IPS-18a (cell line): Measurements from ENCODE around the gene MAP3K21.

ENCODE experiments used
- H3K27ac ChIP-seq: one replicate; pipeline ENCODE4 v1.5.1; 2013; ENCODE audit warnings: low read length
- H3K27me3 ChIP-seq: one replicate; pipeline ENCODE4 v1.6.1; 2013; ENCODE audit warnings: mild to moderate bottlenecking, low read length; ENCODE audit not compliant: control insufficient read depth, insufficient read depth
- H3K36me3 ChIP-seq: one replicate; pipeline ENCODE4 v1.6.1; 2013; ENCODE audit warnings: low read depth, low read length; ENCODE audit not compliant: control insufficient read depth
- H3K4me1 ChIP-seq: one replicate; pipeline ENCODE4 v1.6.1; 2013; ENCODE audit warnings: low read depth, low read length; ENCODE audit not compliant: control insufficient read depth
- H3K4me3 ChIP-seq: one replicate; pipeline ENCODE4 v1.5.1; 2013; ENCODE audit warnings: low read length
- H3K9ac ChIP-seq: one replicate; pipeline ENCODE4 v1.6.1; 2013; ENCODE audit warnings: mild to moderate bottlenecking, low read length, moderate library complexity
- H3K9me3 ChIP-seq: one replicate; pipeline ENCODE4 v1.6.1; 2013; ENCODE audit warnings: low read depth, low read length; ENCODE audit not compliant: control insufficient read depth

The MAP3K21 gene

GRCh38 chr1:233343262-233343661, 15.7 kb downstream of the MAP3K21 start:
- no peaks in the 10 kb centered on the region for H3K36me3 ChIP-seq
- no peaks in the 10 kb centered on the region for H3K9me3 ChIP-seq
- H3K27ac ChIP-seq = no peak overlapping the region
- peaks cover 12% of the 10 kb centered on the region for H3K4me1 ChIP-seq
- H3K4me3 ChIP-seq = no peak overlapping the region
- no peak overlapping the region for H3K9ac ChIP-seq
- H3K27me3 ChIP-seq = no peaks in the 10 kb centered on the region

- Histone ChIP-seq H3K36me3 (no peaks in the 10 kb centered on the region), H3K27me3 (no peaks in the 10 kb centered on the region), H3K9ac (no peak overlapping the region), H3K9me3 (no peaks in the 10 kb centered on the region), H3K4me3 (no peak overlapping the region), H3K4me1 (no peaks in the 10 kb centered on the region), H3K27ac (no peak overlapping the region)
Measured at GRCh38 chr1:233347338-233347737, 19.8 kb downstream of the MAP3K21 start.

- H3K27ac ChIP-seq = no peak overlapping the region
- no peaks in the 10 kb centered on the region for H3K4me1 ChIP-seq
- H3K9me3 ChIP-seq = no peaks in the 10 kb centered on the region
- H3K27me3 ChIP-seq = no peaks in the 10 kb centered on the region
- H3K36me3 ChIP-seq = no peaks in the 10 kb centered on the region
- no peak overlapping the region for H3K4me3 ChIP-seq
- H3K9ac ChIP-seq = no peak overlapping the region
Measured at GRCh38 chr1:233349137-233349536, 21.6 kb downstream of the MAP3K21 start.

GRCh38 chr1:233354983-233355382, 27.5 kb downstream of the MAP3K21 start:
- no peaks in the 10 kb centered on the region for H3K36me3 ChIP-seq
- H3K27ac ChIP-seq = no peak overlapping the region
- no peaks in the 10 kb centered on the region for H3K27me3 ChIP-seq
- no peaks in the 10 kb centered on the region for H3K4me1 ChIP-seq
- no peak overlapping the region for H3K4me3 ChIP-seq
- no peaks in the 10 kb centered on the region for H3K9me3 ChIP-seq
- no peak overlapping the region for H3K9ac ChIP-seq

- Histone ChIP-seq H3K4me3 (no peak overlapping the region), H3K36me3 (no peaks in the 10 kb centered on the region), H3K9me3 (no peaks in the 10 kb centered on the region), H3K4me1 (no peaks in the 10 kb centered on the region), H3K27me3 (no peaks in the 10 kb centered on the region), H3K27ac (no peak overlapping the region), H3K9ac (no peak overlapping the region)
Measured at GRCh38 chr1:233355841-233356704, 28.5 kb downstream of the MAP3K21 start.

DNA sequence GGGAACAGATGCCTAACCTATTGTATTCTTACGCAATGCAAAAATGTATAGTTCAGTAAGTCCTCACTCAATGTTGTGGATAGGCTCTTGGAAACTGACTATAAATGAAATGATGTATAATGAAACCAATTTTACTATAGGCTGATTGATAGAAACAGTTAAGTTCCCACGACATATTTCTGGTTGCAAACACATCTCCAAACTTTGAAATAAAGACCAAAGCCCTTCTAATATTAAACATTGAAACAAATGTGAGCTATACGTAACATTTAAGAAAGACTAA, 29.1 kb downstream of the MAP3K21 start:
- no peaks in the 10 kb centered on the region for H3K9me3 ChIP-seq
- H3K4me3 ChIP-seq = no peak overlapping the region
- no peak overlapping the region for H3K27ac ChIP-seq
- H3K27me3 ChIP-seq = no peaks in the 10 kb centered on the region
- no peaks in the 10 kb centered on the region for H3K4me1 ChIP-seq
- H3K36me3 ChIP-seq = no peaks in the 10 kb centered on the region
- no peak overlapping the region for H3K9ac ChIP-seq

- H3K27ac ChIP-seq = no peak overlapping the region
- no peak overlapping the region for H3K9ac ChIP-seq
- no peaks in the 10 kb centered on the region for H3K27me3 ChIP-seq
- no peak overlapping the region for H3K4me3 ChIP-seq
- H3K4me1 ChIP-seq = no peaks in the 10 kb centered on the region
- H3K36me3 ChIP-seq = peaks cover 4% of the 10 kb centered on the region
- no peaks in the 10 kb centered on the region for H3K9me3 ChIP-seq
Measured at GRCh38 chr1:233357595-233358397, 30.3 kb downstream of the MAP3K21 start.

- Histone ChIP-seq H3K27me3 (no peaks in the 10 kb centered on the region), H3K4me1 (no peaks in the 10 kb centered on the region), H3K9me3 (no peaks in the 10 kb centered on the region), H3K9ac (no peak overlapping the region), H3K36me3 (peaks cover 4% of the 10 kb centered on the region), H3K27ac (no peak overlapping the region), H3K4me3 (no peak overlapping the region)
Measured at GRCh38 chr1:233359431-233359830, 31.9 kb downstream of the MAP3K21 start.

- H3K27ac ChIP-seq = no peak overlapping the region
- peaks cover under 1% of the 10 kb centered on the region for H3K4me1 ChIP-seq
- peaks cover 4% of the 10 kb centered on the region for H3K36me3 ChIP-seq
- H3K4me3 ChIP-seq = no peak overlapping the region
- H3K27me3 ChIP-seq = no peaks in the 10 kb centered on the region
- no peak overlapping the region for H3K9ac ChIP-seq
- no peaks in the 10 kb centered on the region for H3K9me3 ChIP-seq
Measured at GRCh38 chr1:233359905-233360304, 32.4 kb downstream of the MAP3K21 start.

DNA sequence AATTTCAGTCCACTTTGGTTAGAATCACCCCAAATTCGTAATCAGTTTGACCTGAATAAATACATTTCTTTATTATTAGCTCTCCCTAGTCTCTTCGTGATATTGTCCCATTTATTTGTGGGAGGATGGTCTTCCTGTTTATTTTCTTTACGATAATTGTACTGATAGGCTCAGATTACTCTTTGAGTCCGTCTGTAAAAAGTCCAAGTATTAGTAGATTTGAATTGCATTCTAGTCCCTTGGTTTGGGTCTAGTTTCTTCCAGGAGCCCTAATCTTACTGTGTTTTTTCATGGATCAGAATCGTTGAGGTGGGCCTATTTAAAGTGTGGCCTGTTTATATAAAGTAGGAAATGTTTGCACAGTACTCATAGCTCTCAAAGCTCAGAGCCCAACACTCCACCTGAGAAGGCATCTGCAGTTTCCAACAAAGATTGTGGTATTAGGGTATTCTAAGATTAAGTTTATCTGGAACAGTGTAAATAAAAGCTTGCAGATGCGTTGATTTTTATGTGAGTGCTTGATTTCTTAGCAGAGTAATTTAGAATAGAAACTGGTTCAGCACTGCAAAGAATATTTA, 33.1 kb downstream of the MAP3K21 start:
- H3K4me1 ChIP-seq = peaks cover 8% of the 10 kb centered on the region
- no peak overlapping the region for H3K27ac ChIP-seq
- no peaks in the 10 kb centered on the region for H3K9me3 ChIP-seq
- peaks cover 4% of the 10 kb centered on the region for H3K36me3 ChIP-seq
- H3K4me3 ChIP-seq = no peak overlapping the region
- no peaks in the 10 kb centered on the region for H3K27me3 ChIP-seq
- no peak overlapping the region for H3K9ac ChIP-seq

- H3K27ac ChIP-seq = no peak overlapping the region
- H3K4me1 ChIP-seq = peaks cover 19% of the 10 kb centered on the region
Measured at GRCh38 chr1:233361876-233362275, 34.4 kb downstream of the MAP3K21 start.

More at GRCh38 chr1:233361876-233362275, 34.4 kb downstream of the MAP3K21 start:
- H3K9ac ChIP-seq = no peak overlapping the region
- H3K36me3 ChIP-seq = peaks cover 4% of the 10 kb centered on the region
- no peak overlapping the region for H3K4me3 ChIP-seq
- no peaks in the 10 kb centered on the region for H3K9me3 ChIP-seq
- no peaks in the 10 kb centered on the region for H3K27me3 ChIP-seq
